Measurements from ENCODE around the gene SPRY2.
"Not testable (repeated sequence)": the region's sequence is repeated elsewhere in the genome, so short reads cannot be mapped to it uniquely, and the experiment has no call there.

SPRY2 gene

GRCh38 chr13:80348750-80349149 lies 7.8 kb upstream of the SPRY2 start:
- ATAC-seq (no peak), DNase-seq (no peak)

GRCh38 chr13:80348314-80348713 lies 7.4 kb upstream of the SPRY2 start:
- DNase-seq (no peak), ATAC-seq (no peak)

DNA sequence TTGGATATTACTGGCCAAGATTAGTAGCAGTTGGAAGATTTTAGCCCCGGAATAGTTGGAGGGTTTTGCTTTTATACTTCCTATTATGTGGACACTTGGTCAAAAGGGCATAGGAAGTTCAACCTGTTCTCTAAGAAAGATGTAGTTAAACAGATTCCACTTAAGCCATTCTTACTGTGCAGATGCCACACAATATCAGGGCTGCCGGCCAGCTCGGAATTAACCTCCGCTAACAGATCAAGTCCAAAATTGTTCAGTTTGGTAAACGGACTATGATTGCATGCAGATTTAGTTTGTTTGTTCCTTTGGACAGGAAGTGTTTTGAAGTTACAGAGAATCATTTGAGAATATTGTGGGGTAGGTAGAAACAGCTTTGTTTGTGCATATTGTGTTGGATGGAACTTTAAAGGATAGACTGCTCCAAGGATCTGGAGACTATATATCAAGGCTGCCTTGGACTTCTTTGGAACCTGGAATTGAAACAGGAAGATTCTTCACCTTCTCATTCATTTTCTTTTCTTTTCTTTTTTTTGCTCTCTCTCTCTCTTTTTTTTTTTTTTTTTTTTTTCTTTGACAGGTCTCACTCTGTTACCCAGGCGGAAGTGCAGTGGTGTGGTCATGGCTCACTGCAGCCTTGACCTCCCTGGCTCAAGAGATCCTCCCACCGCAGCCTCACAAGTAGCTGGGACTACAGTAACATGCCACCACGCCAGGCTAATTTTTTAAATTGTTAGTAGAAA lies 5.0 kb upstream of the SPRY2 start:
- DNase-seq, result no peak

GRCh38 chr13:80344032-80344431 lies 3.1 kb upstream of the SPRY2 start:
- not testable (repeated sequence) for DNase-seq, ATAC-seq

More for the DNA sequence above, 5.0 kb upstream of the SPRY2 start:
- no peak for ATAC-seq

GRCh38 chr13:80342471-80343371 lies 1.8 kb upstream of the SPRY2 start:
- DNase-seq, result peak; percentile 83
- peak; percentile 60 for ATAC-seq

DNA sequence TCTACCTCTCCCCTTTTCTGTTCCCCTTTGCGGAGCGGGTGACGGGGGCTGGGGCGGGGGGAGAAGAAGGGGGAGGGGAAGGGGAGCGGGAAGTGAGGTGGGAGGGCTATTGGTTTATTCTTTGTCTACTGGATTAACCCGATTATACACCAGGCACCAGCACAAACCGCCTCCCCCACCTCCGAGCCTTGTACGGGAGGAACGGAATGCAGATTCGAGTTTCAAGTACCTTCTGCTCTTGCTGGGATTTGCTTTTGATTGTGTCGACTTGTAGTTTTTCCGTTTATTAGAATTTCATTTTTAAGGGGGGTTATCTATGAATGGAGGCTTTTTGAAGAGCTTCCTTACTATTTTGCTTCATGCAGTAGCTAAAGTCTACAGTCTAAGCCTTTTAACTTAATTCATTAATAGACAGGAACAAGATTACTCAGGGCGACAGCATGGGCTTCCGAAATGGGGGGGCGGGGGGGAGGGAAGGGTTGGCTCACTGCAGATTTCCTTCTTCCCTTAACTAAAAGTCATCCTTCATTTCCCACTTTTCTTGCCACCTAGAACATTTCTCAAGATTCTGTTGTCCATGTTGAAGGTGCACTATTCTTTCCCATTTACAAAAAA lies 937 bp upstream of the SPRY2 start:
- DNase-seq (peak; percentile 8), ATAC-seq (no peak)

- peak; percentile 19 for ATAC-seq
- DNase-seq, result peak; percentile 19
Observed at GRCh38 chr13:80340651-80341100, 250 bp downstream of the SPRY2 start.

GRCh38 chr13:80339912-80340650 lies 845 bp downstream of the SPRY2 start:
- peak; percentile 16 for ATAC-seq
- DNase-seq, result peak; percentile 20

DNA sequence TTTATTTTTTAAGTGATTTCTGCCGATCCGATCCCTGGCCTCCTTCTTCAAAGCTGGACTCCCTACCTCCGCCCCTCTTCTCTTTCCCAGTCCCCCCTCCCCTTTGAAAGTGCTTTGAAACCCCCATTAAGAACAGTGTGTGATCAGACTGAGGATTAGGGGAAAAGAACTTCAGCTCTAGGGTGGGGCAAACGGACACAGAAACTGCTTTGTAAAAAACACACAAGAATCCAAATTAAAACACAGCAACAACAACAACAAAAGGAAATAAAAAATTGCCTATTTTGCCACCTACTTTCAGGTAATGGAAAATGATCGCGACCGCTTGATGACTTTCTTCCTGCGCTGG lies 1.4 kb downstream of the SPRY2 start:
- no peak for ATAC-seq

GRCh38 chr13:80338781-80339562 lies 2.0 kb downstream of the SPRY2 start:
- no peak for ATAC-seq
- peak; percentile 22 for DNase-seq

More for the DNA sequence above, 1.4 kb downstream of the SPRY2 start:
- DNase-seq, result no peak

DNA sequence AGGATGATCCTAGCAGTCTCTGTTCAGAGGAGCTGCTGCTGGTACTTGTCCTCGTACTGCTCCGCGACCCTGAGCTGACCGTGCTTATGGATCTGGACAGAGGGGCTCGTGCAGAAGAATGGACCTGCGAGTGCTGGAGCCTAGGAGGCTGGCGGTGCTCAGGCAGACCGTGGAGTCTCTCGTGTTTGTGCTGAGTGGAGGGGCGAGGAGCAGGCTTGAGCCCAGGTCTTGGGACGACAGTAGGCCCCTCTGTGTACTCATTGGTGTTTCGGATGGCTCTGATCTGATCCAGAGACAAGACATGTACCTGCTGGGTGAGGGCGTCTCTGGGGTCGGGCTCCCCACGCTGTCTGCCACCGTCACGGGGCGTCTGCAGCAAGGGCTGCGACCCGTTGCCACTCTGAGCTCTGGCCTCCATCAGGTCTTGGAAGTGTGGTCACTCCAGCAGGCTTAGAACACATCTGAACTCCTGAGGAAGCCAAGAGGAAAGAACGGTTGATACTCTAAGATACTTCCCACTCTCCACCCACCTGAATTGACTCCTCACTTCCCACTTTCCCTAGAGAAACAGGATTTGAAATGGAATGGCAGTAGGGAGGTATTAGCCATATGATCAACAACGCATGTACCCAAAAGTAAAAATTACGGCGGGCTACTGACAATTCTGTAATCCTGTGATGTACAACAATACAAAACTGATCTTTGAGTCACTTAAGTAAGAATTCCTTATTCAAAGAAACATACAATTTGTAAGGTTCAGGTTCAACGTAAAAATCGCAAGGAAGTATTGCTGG lies 3.4 kb downstream of the SPRY2 start:
- no peak for DNase-seq
- no peak for ATAC-seq

DNA sequence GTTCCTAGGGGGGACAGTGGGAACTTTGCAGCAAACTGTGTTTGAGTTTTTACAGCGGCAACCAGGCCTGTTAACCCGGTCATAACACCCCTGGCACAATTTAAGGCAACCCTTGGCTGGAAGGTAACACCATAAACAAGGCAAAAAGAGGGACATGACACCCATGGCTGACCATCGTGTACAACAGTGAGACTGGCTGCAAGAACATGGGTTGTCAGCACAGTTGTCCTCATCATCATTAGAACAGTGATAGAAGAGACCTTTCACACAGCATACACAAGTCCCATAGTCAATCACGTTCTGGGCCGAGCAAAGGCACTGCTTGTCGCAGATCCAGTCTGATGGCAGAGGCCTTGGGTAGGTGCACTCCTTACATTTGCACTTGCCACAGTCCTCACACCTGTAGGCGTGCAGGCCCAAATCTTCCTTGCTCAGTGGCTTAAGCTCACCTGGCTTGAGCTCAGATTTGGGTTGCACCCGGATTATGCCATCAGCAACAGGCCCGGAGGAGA lies 4.1 kb downstream of the SPRY2 start:
- DNase-seq (no peak), ATAC-seq (no peak)

- no peak for ATAC-seq
- no peak for DNase-seq
Observed at GRCh38 chr13:80336370-80336769, 4.6 kb downstream of the SPRY2 start.

DNA sequence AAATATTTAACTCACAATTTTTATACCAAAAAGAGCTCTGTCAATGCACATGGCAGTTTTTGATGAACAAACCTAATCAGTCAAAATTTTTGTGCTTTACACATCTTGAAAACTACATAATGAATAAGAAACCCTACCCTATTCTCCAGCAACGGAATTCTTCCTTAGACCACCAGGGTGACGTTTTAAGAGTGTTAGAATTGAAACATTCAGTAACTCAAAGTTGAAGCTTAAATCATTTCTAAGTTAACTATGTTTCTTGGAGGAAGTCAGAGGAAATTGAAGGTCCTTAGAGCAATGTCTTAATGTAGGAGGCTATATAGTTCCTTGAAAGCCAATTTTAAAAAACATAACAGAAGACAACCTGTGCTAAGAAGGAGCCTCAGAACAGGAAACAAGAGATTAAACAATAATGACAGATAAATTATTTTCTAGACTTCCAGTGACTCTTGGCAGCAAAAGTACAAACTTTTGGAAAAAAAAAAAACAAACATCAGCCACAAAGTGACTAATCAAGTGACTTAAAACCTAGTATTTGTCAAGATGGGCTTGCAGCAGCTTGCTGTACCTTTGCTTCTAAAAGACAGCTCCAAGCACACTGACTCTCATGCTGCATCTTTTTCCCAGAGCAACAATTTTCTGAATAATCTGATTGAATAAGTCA lies 6.2 kb downstream of the SPRY2 start:
- ATAC-seq, result no peak
- DNase-seq, result no peak

GRCh38 chr13:80331984-80332383 lies 8.9 kb downstream of the SPRY2 start:
- DNase-seq (no peak), ATAC-seq (no peak)

GRCh38 chr13:80329250-80329649 lies 11.7 kb downstream of the SPRY2 start:
- DNase-seq, result no peak
- ATAC-seq, result no peak

DNA sequence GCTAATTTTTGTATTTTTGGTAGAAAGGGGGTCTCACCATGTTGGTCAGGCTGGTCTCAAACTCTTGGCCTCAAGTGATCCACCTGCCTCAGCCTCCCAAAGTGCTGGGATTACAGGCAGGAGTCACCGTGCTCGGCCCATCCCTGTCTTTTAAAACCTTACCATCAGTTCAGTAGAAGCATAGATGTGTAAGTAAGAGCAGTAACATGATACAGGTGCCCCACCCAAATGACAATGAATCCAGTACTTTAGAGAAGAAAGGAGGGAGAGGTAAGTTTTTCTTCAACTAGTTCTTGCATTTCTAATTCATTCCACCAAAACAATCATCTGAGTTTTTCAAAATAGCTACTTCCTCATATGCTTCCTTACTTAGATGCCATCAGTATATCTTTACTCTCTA lies 21.9 kb downstream of the SPRY2 start:
- DNase-seq (no peak), ATAC-seq (no peak)

GRCh38 chr13:80314711-80315653 lies 25.9 kb downstream of the SPRY2 start:
- no peak for ATAC-seq
- no peak for DNase-seq
